GM21786 (cell line): ENCODE measurements around the gene MSH3.
"Not testable (repeated sequence)": the region's sequence is repeated elsewhere in the genome, so short reads cannot be mapped to it uniquely, and the experiment has no call there.

Source experiments
- ATAC-seq: cut with Tn5 transposase; IDR thresholded peaks from one replicate; pipeline ENCODE4 v1.9.1; 2021; ENCODE audit not compliant: unreplicated experiment

MSH3 gene

GRCh38 chr5:80884929-80885328, 230.5 kb downstream of the MSH3 start:
- no peak for ATAC-seq

GRCh38 chr5:80885396-80886000, 231.0 kb downstream of the MSH3 start:
- no peak for ATAC-seq

DNA sequence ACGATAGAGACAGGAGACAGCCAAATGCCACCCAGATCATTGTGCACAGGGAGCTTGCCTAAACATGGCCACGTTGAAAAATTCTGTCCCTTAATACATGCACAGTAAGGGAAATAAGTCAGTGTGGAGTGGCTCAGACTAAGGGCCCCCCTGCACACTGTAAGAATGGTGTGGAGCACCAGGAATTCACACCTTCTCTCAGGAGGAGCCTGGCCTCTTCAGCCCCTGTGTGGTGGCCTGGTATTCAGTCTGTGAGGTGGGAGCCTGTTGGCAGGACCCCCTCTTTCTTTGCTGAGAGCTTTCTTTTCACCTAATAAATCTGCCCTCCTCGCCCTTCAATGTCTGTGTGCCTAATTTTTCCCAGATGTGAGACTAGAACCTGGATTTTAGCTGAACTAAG, 239.6 kb downstream of the MSH3 start:
- no peak for ATAC-seq

DNA sequence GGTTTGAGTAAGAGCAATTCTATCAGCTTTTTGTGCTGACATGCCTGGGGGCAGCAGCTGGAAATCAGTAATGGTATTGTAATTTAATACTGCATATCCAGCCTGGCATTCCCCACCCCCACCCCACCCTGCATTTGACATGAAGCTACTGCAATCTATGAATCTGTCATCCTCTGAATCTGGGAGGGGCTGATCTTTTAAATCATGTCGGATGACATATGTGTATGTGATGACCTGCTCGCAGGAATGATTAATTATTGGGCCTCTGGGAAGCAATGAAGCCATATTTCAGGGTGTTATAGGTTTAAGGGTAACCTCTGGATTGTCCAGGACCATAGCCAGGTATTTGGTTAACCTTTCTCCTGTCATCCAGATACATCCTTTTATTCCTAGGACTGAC, 241.1 kb downstream of the MSH3 start:
- ATAC-seq = no peak

GRCh38 chr5:80902624-80903023, 248.2 kb downstream of the MSH3 start:
- not testable (repeated sequence) for ATAC-seq

DNA sequence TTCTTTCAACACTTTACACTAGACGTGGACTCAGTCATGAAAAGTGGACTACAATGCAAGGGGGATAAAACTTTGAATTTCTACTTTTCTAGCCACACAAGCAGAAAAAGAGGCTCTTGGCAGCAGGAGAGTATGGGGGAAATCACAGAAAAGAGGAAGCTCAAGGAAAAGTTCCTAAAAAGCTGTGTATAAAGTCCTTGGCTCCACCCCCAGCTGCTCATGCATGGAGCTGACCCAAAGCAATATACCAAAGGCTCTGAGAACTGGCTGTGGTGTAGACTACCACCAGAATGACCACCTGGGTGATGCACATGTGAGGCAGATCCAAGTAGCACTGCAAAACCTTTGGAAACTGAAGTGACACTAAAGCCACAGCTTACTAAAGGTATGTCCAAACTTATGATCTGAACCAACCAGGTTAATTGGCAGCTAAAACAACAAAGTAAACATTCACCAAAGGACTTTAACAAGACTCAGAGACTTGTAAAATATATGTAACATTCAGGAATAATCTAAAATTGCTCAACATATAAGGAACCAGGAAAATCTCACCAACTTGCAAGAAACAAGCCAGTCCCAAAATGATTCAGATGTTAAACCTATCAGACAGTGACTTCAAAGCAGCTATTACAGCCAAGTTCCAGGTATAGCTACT, 250.2 kb downstream of the MSH3 start:
- ATAC-seq = no peak

- no peak for ATAC-seq
These were observed 251.0 kb downstream of the MSH3 start for GRCh38 chr5:80905405-80905804.

- ATAC-seq = no peak
These were observed 258.0 kb downstream of the MSH3 start for GRCh38 chr5:80912479-80912878.

GRCh38 chr5:80915716-80916115, 261.3 kb downstream of the MSH3 start:
- ATAC-seq = no peak

- ATAC-seq = no peak
These were observed 262.2 kb downstream of the MSH3 start for GRCh38 chr5:80916676-80917075.

DNA sequence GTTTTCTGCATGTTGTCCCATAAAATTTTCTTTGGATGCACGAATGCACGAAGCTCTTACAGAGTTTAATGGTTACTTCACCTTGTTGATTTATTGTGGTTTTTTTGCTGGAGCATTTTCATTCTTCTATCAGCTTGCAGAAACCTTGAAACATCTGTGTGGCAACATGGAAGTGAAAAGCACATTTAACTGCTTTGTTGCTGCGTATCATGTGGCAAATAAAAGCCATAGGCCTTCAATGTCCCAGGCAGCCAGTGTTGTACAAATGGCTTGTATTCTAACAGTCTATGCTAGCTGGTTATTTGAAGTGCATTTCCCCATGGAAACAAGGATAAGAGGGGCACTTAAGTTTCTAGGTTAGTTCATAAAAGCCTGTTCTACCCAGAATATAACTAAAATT, 263.2 kb downstream of the MSH3 start:
- ATAC-seq = no peak

- ATAC-seq = no peak
These were observed 265.3 kb downstream of the MSH3 start for GRCh38 chr5:80919678-80920196.

DNA sequence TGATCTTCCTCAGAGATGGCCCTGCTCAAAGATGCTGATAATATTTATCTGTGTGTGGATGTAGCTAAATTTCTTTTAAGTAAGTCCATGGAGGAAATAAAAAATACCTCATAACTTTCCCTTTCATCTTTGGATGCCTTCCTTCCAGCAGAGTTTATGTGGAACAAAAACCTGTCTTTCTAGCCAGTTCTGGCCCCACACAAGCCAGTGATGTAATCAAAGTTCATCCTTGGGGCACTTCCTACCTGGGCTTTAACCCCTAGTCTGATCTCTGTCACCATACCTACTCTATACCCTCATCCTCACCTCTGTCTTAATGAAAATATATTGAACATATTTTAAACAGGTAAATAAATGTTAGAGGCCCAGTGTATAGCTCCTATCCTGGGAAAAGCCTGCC, 265.9 kb downstream of the MSH3 start:
- no peak for ATAC-seq

DNA sequence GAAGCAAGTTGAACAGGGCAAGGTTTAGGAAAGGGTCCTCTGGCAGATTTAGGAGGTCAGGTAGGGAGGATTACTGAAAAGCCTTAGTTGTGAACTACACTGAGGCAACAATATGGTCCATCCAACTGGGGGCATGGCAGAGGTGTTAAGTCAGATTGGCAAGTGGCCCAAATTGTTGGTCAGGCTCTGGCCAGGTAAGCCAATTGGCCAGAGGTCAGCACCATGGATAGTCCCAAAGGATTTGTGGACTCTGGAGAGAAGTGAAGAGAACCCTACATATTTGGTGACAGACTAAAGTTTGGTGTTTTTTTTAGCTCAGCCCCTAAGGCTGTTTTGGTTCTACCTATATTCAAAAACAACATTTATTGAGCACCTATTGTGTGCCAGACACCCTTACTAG, 266.6 kb downstream of the MSH3 start:
- ATAC-seq = no peak

DNA sequence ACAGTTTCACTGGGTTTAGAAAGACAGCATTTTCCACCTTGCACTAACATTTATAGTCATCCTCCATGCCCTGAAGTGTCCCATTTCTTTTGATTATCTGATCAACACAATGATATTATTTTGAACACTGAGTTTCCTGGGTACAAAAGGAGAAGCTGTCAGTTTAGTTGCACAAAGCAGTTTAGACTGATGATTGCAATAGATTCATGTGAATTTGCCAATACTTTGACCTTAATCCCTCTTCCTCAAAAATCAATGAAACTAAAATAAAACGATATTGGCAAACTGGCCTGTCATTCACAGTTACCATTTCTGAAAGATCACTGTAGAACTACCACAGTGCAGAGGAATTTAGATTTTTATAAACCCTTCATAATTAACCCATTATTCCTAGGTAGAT, 271.5 kb downstream of the MSH3 start:
- no peak for ATAC-seq
